HCT116 (cell line): ENCODE results near the gene SHROOM1.

ENCODE experiments used
- CBX3 ChIP-seq: IDR thresholded peaks from 2 replicates; pipeline ENCODE4 v1.6.1; 2012; ENCODE audit warnings: low read depth
- RAD21 ChIP-seq: IDR thresholded peaks from 2 replicates; pipeline ENCODE4 v1.6.1; 2012; ENCODE audit warnings: low read depth, mild to moderate bottlenecking
- ZNF274 ChIP-seq: fragments of 200-500 bp; sonication (Bioruptor generic); IDR thresholded peaks from 2 replicates; pipeline ENCODE4 v1.6.1; 2014; ENCODE audit warnings: mild to moderate bottlenecking, low read depth, low read length, inconsistent platforms

DNA sequence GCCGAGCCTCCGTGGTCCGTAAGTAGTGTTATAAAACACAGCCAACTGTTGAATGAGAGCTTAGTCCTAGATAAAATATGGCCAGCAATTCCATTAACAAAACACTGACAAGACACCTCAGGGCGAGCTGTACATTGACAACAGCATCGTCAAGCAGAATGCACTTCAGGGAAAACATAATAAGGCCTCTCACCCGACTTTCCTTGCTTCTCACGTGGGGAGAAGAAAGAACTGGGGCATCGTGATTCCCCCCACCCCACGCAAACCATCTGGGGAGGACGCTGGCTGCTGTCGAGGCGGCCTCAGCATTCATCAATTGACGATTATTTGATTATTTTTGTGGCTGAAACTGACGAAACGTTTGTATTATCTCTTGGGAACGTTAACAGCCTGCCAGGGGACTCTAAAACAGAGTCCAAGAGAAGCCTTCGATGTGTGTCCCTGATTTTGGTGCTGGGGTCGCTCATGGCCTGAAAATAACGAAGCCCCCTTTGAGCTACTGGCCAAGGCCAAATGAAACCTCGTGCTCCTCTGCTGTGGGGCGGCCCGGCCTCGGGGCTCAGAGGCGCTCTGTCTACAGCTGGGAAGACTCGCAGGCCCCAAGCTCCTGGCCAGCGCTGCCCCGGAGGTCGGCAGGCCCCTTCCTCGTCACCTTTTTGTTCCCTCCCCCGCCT is 35.4 kb upstream of the SHROOM1 start:
- TF ChIP-seq CBX3 = no peak
- no peak for TF ChIP-seq RAD21
- TF ChIP-seq ZNF274 = no peak
